Loucy (cell line): ENCODE measurements around the gene NRXN3.

Experiments used
- CTCF ChIP-seq: fragments of 200-600 bp; sonication (generic); conservative IDR thresholded peaks from 2 replicates; pipeline ENCODE4 v1.5.1; 2014; ENCODE audit warnings: mild to moderate bottlenecking, antibody characterized with exemption, low read length
- EZH2phosphoT487 ChIP-seq: fragments of 200-600 bp; IDR thresholded peaks from 2 replicates; pipeline ENCODE4 v1.6.1; 2018; ENCODE audit warnings: antibody characterized with exemption, mild to moderate bottlenecking, moderate library complexity, borderline replicate concordance

- TF ChIP-seq CTCF, result no peak
- no peak for TF ChIP-seq EZH2phosphoT487
Observed at GRCh38 chr14:78698991-78699390, 528.8 kb downstream of the NRXN3 start.
